Immature natural killer cell (primary cell): Measurements from ENCODE around the gene PLGRKT. TPM values are rescaled to one million over a fixed set of nuclear protein-coding genes. Genes with fewer than 3 reads are reported as not detected.
"Not testable (repeated sequence)": the region's sequence is repeated elsewhere in the genome, so short reads cannot be mapped to it uniquely, and the experiment has no call there.

Experiments
- DNase-seq, 3 donors: peaks; one replicate each; pipeline ENCODE4 v3.0.0; 2022; ENCODE audit warnings: mixed read lengths in 1 of 3
- H3K27ac Mint-ChIP-seq, 6 donors: one replicate each; pipeline ENCODE4 v1.8.0; 2020; ENCODE audit warnings: mixed read lengths in 6 of 6, mild to moderate bottlenecking in 5 of 6, inconsistent platforms in 4 of 6, moderate library complexity in 3 of 6
- H3K27me3 Mint-ChIP-seq, 3 donors: one replicate each; pipeline ENCODE4 v1.8.0; 2020 to 2021; ENCODE audit warnings: low read depth in 3 of 3, mild to moderate bottlenecking in 3 of 3, mixed read lengths in 3 of 3, moderate library complexity in 3 of 3, inconsistent platforms in 1 of 3
- H3K36me3 Mint-ChIP-seq, 3 donors: one replicate each; pipeline ENCODE4 v1.8.0; 2020; ENCODE audit warnings: mixed read lengths in 3 of 3, inconsistent platforms in 2 of 3, mild to moderate bottlenecking in 2 of 3
- H3K4me1 Mint-ChIP-seq, 2 donors: one replicate each; pipeline ENCODE4 v1.8.0; 2020; ENCODE audit warnings: inconsistent platforms in 2 of 2, mild to moderate bottlenecking in 2 of 2, mixed read lengths in 2 of 2, moderate library complexity in 1 of 2
- H3K4me3 Mint-ChIP-seq, 5 donors: one replicate each; pipeline ENCODE4 v1.8.0; 2020; ENCODE audit warnings: mild to moderate bottlenecking in 5 of 5, mixed read lengths in 5 of 5, inconsistent platforms in 3 of 5, moderate library complexity in 3 of 5
- H3K9me3 Mint-ChIP-seq, 6 donors: one replicate each; pipeline ENCODE4 v1.8.0; 2020; ENCODE audit warnings: mild to moderate bottlenecking in 6 of 6, mixed read lengths in 6 of 6, inconsistent platforms in 4 of 6, moderate library complexity in 3 of 6
- polyA plus RNA-seq, 3 donors: library from polyadenylated mRNA; unstranded; fragments of 300-500 nt; fragmentation: Illumina TruSeq; gene quantifications; one replicate each; pipeline ENCODE4 v1.2.3, GENCODE V29; 2021

Gene PLGRKT
- polyA plus RNA-seq, 3 donors from 2014 or later, result 45.4 to 59.6 (median 57.0) TPM

- H3K4me3 Mint-ChIP-seq, result no peak overlapping the region
- H3K27ac Mint-ChIP-seq, result peak overlapping the region in 1 of 6 donors; percentile 48
- no peaks in the 10 kb centered on the region for H3K9me3 Mint-ChIP-seq
- H3K4me1 Mint-ChIP-seq, result no peaks in the 10 kb centered on the region
- H3K27me3 Mint-ChIP-seq, result no peaks in the 10 kb centered on the region
- no peak for DNase-seq
- peaks cover 35 to 54% (median 47%) of the 10 kb centered on the region in 3 donors for H3K36me3 Mint-ChIP-seq
Observed at GRCh38 chr9:5466766-5467165, 29.0 kb upstream of the PLGRKT start.

GRCh38 chr9:5466005-5466404 is 28.3 kb upstream of the PLGRKT start:
- Mint-ChIP-seq H3K36me3 (peaks cover 35 to 54% (median 47%) of the 10 kb centered on the region in 3 donors), H3K27me3 (no peaks in the 10 kb centered on the region), H3K27ac (no peak overlapping the region), H3K9me3 (no peaks in the 10 kb centered on the region), H3K4me1 (no peaks in the 10 kb centered on the region), H3K4me3 (no peak overlapping the region)
- no peak for DNase-seq

- peaks cover 37 to 54% (median 49%) of the 10 kb centered on the region in 3 donors for H3K36me3 Mint-ChIP-seq
- not testable (repeated sequence) for H3K4me3 Mint-ChIP-seq, H3K27me3 Mint-ChIP-seq, H3K9me3 Mint-ChIP-seq, H3K27ac Mint-ChIP-seq, DNase-seq, H3K4me1 Mint-ChIP-seq
Observed at GRCh38 chr9:5464831-5465330, 27.2 kb upstream of the PLGRKT start.

- no peak for DNase-seq
- Mint-ChIP-seq H3K27me3 (peaks cover 0 to 4% (median 0%) of the 10 kb centered on the region in 3 donors), H3K4me1 (no peaks in the 10 kb centered on the region), H3K9me3 (no peaks in the 10 kb centered on the region), H3K27ac (no peak overlapping the region), H3K4me3 (no peak overlapping the region), H3K36me3 (peaks cover 22 to 49% (median 48%) of the 10 kb centered on the region in 3 donors)
Observed at GRCh38 chr9:5460157-5460556, 22.4 kb upstream of the PLGRKT start.

GRCh38 chr9:5459289-5459829 is 21.6 kb upstream of the PLGRKT start:
- no peaks in the 10 kb centered on the region for H3K4me1 Mint-ChIP-seq
- no peaks in the 10 kb centered on the region for H3K9me3 Mint-ChIP-seq
- H3K27ac Mint-ChIP-seq, result peak overlapping the region in 1 of 6 donors; percentile 15
- peaks cover 20 to 45% (median 45%) of the 10 kb centered on the region in 3 donors for H3K36me3 Mint-ChIP-seq
- peaks cover 0 to 4% (median 0%) of the 10 kb centered on the region in 3 donors for H3K27me3 Mint-ChIP-seq
- H3K4me3 Mint-ChIP-seq, result no peak overlapping the region
- DNase-seq, result no peak

GRCh38 chr9:5455181-5455580 is 17.5 kb upstream of the PLGRKT start:
- Mint-ChIP-seq H3K27me3 (peaks cover 0 to 4% (median 0%) of the 10 kb centered on the region in 3 donors), H3K27ac (no peak overlapping the region), H3K4me1 (peaks cover 14 to 24% of the 10 kb centered on the region in 2 donors), H3K9me3 (no peaks in the 10 kb centered on the region), H3K36me3 (peaks cover 7 to 27% (median 25%) of the 10 kb centered on the region in 3 donors), H3K4me3 (no peak overlapping the region)
- DNase-seq, result no peak

- no peak for DNase-seq
- Mint-ChIP-seq H3K9me3 (no peaks in the 10 kb centered on the region), H3K27me3 (peaks cover 0 to 4% (median 0%) of the 10 kb centered on the region in 3 donors), H3K36me3 (peaks cover 4 to 20% (median 19%) of the 10 kb centered on the region in 3 donors), H3K4me3 (no peak overlapping the region), H3K27ac (no peak overlapping the region), H3K4me1 (peaks cover 20 to 36% of the 10 kb centered on the region in 2 donors)
Observed at GRCh38 chr9:5453673-5454072, 15.9 kb upstream of the PLGRKT start.

- Mint-ChIP-seq H3K9me3 (no peaks in the 10 kb centered on the region), H3K4me3 (no peak overlapping the region), H3K36me3 (peaks cover 4 to 14% (median 12%) of the 10 kb centered on the region in 3 donors), H3K27ac (no peak overlapping the region), H3K27me3 (peaks cover 0 to 4% (median 0%) of the 10 kb centered on the region in 3 donors), H3K4me1 (peaks cover 20 to 36% of the 10 kb centered on the region in 2 donors)
- no peak for DNase-seq
Observed at GRCh38 chr9:5453004-5453403, 15.3 kb upstream of the PLGRKT start.

GRCh38 chr9:5452286-5452609 is 14.5 kb upstream of the PLGRKT start:
- Mint-ChIP-seq H3K9me3 (no peaks in the 10 kb centered on the region), H3K4me1 (peaks cover 20 to 36% of the 10 kb centered on the region in 2 donors), H3K4me3 (peak overlapping the region; percentile 1 to 62 (median 26)), H3K36me3 (peaks cover 4 to 6% (median 5%) of the 10 kb centered on the region in 3 donors), H3K27ac (peak overlapping the region in 5 of 6 donors; percentile 19 to 88 (median 34)), H3K27me3 (peaks cover 0 to 4% (median 0%) of the 10 kb centered on the region in 3 donors)
- DNase-seq, result no peak

- DNase-seq, result peak; percentile 79 to 81 (median 81)
- Mint-ChIP-seq H3K27ac (peak within 1 kb of the TSS; percentile 88 to 94 (median 92)), H3K36me3 (peaks cover 0 to 4% (median 0%) of the 10 kb centered on the region in 3 donors), H3K27me3 (peaks cover 0 to 6% (median 2%) of the 10 kb centered on the region in 3 donors), H3K9me3 (no peaks in the 10 kb centered on the region), H3K4me3 (peak within 1 kb of the TSS; percentile 91 to 94 (median 92)), H3K4me1 (peaks cover 20 to 36% of the 10 kb centered on the region in 2 donors)
Observed at GRCh38 chr9:5450359-5451091, 12.8 kb upstream of the PLGRKT start, which contains the start of gene CD274. TSS of gene CD274 (plus strand) at chr9:5450542. CDS start at chr9:5456114, 5,572 bp downstream.

- DNase-seq, result no peak
- peaks cover 2 to 11% (median 3%) of the 10 kb centered on the region in 3 donors for H3K27me3 Mint-ChIP-seq
- H3K27ac Mint-ChIP-seq, result peak overlapping the region; percentile 88 to 94 (median 92)
- H3K9me3 Mint-ChIP-seq, result no peaks in the 10 kb centered on the region
- H3K4me3 Mint-ChIP-seq, result peak overlapping the region; percentile 91 to 94 (median 92)
- peaks cover 0 to 4% (median 0%) of the 10 kb centered on the region in 3 donors for H3K36me3 Mint-ChIP-seq
- peaks cover 20 to 36% of the 10 kb centered on the region in 2 donors for H3K4me1 Mint-ChIP-seq
Observed at GRCh38 chr9:5449521-5450358, 12.0 kb upstream of the PLGRKT start.

GRCh38 chr9:5448461-5449435 is 11.0 kb upstream of the PLGRKT start:
- peaks cover 3 to 11% (median 6%) of the 10 kb centered on the region in 3 donors for H3K27me3 Mint-ChIP-seq

More at GRCh38 chr9:5448461-5449435, 11.0 kb upstream of the PLGRKT start:
- Mint-ChIP-seq H3K27ac (peak overlapping the region; percentile 88 to 94 (median 92)), H3K36me3 (peaks cover 0 to 4% (median 0%) of the 10 kb centered on the region in 3 donors), H3K4me1 (peaks cover 20 to 36% of the 10 kb centered on the region in 2 donors), H3K4me3 (peak overlapping the region; percentile 91 to 94 (median 92)), H3K9me3 (no peaks in the 10 kb centered on the region)
- no peak for DNase-seq
